CD4-positive, alpha-beta T cell treated with Interleukin-15 for 4 hours (primary cell): ENCODE data around the gene TTC7B.

Experiments
- DNase-seq: peaks from one replicate; pipeline ENCODE4 v3.0.0-alpha.2; 2020; ENCODE audit warnings: low spot score

TTC7B gene

GRCh38 chr14:90508536-90509254 is 307.5 kb downstream of the TTC7B start:
- no peak for DNase-seq

- no peak for DNase-seq
These were observed 308.2 kb downstream of the TTC7B start for GRCh38 chr14:90508036-90508435.

GRCh38 chr14:90507428-90507827 is 308.8 kb downstream of the TTC7B start:
- DNase-seq, result no peak

- DNase-seq, result no peak
These were observed 309.5 kb downstream of the TTC7B start for GRCh38 chr14:90506748-90507147.

- no peak for DNase-seq
These were observed 310.7 kb downstream of the TTC7B start for GRCh38 chr14:90505531-90505930.

GRCh38 chr14:90504643-90505042 is 311.6 kb downstream of the TTC7B start:
- no peak for DNase-seq

GRCh38 chr14:90503582-90503981 is 312.6 kb downstream of the TTC7B start:
- DNase-seq, result no peak

GRCh38 chr14:90502760-90503159 is 313.5 kb downstream of the TTC7B start:
- no peak for DNase-seq

GRCh38 chr14:90500665-90501370 is 315.4 kb downstream of the TTC7B start:
- DNase-seq, result no peak

GRCh38 chr14:90499908-90500664 is 316.1 kb downstream of the TTC7B start:
- no peak for DNase-seq

GRCh38 chr14:90499121-90499520 is 317.1 kb downstream of the TTC7B start:
- DNase-seq, result no peak

GRCh38 chr14:90498198-90498597 is 318.0 kb downstream of the TTC7B start:
- DNase-seq, result no peak

- DNase-seq, result no peak
These were observed 319.9 kb downstream of the TTC7B start for GRCh38 chr14:90496379-90496778.

GRCh38 chr14:90495357-90496276 is 320.6 kb downstream of the TTC7B start:
- DNase-seq, result peak; percentile 21

GRCh38 chr14:90491911-90492531 is 324.2 kb downstream of the TTC7B start:
- DNase-seq, result no peak

GRCh38 chr14:90491221-90491885 is 324.9 kb downstream of the TTC7B start:
- no peak for DNase-seq

GRCh38 chr14:90490720-90491050 is 325.5 kb downstream of the TTC7B start:
- DNase-seq, result no peak

- DNase-seq, result no peak
These were observed 326.1 kb downstream of the TTC7B start for GRCh38 chr14:90489916-90490719.

GRCh38 chr14:90489306-90489705 is 326.9 kb downstream of the TTC7B start:
- no peak for DNase-seq

GRCh38 chr14:90488256-90488655 is 328.0 kb downstream of the TTC7B start:
- DNase-seq, result no peak
